ENCODE results near the gene PAM.

PAM gene

DNA sequence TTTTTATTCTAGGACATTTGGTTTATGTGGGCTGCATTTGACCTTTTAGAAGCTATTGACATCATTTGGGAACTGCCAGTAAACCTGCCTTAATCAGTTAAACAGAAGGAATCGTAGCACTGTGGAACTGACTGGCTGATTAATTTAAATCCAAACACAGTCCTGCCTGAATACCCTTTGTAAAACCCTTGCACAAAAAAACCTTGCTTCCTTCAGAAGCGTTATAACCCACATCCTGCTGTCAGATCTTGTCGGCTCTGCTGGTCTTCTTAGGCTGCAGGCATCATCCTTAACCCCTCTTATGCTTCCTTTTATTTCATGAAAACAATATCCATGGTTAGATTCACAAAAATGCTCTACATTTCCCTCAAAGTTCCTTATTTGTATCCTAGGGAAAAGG, 46.3 kb downstream of the PAM start:
- TF ChIP-seq POLR2AphosphoS5 (IDR thresholded peaks at IDR 0.05; ENCODE audit: low read depth, low read length) (no peak), TAF1 (IDR thresholded peaks at IDR 0.05; ENCODE audit: borderline replicate concordance, insufficient read depth, low read length) (no peak), FOXP2 (optimal IDR thresholded peaks at IDR 0.05; ENCODE audit: borderline replicate concordance, extremely low read depth, extremely low read length, insufficient read depth) (no peak), SIN3A (IDR thresholded peaks at IDR 0.05; ENCODE audit: borderline replicate concordance, insufficient read depth, low read length) (no peak)
- TF ChIP-seq, protein P1, sequence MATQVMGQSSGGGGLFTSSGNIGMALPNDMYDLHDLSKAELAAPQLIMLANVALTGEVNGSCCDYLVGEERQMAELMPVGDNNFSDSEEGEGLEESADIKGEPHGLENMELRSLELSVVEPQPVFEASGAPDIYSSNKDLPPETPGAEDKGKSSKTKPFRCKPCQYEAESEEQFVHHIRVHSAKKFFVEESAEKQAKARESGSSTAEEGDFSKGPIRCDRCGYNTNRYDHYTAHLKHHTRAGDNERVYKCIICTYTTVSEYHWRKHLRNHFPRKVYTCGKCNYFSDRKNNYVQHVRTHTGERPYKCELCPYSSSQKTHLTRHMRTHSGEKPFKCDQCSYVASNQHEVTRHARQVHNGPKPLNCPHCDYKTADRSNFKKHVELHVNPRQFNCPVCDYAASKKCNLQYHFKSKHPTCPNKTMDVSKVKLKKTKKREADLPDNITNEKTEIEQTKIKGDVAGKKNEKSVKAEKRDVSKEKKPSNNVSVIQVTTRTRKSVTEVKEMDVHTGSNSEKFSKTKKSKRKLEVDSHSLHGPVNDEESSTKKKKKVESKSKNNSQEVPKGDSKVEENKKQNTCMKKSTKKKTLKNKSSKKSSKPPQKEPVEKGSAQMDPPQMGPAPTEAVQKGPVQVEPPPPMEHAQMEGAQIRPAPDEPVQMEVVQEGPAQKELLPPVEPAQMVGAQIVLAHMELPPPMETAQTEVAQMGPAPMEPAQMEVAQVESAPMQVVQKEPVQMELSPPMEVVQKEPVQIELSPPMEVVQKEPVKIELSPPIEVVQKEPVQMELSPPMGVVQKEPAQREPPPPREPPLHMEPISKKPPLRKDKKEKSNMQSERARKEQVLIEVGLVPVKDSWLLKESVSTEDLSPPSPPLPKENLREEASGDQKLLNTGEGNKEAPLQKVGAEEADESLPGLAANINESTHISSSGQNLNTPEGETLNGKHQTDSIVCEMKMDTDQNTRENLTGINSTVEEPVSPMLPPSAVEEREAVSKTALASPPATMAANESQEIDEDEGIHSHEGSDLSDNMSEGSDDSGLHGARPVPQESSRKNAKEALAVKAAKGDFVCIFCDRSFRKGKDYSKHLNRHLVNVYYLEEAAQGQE (IDR thresholded peaks at IDR 0.05; ENCODE audit: insufficient read depth in 1 of 2, low read depth in 2 of 2, low read length in 2 of 2), result no peak

DNA sequence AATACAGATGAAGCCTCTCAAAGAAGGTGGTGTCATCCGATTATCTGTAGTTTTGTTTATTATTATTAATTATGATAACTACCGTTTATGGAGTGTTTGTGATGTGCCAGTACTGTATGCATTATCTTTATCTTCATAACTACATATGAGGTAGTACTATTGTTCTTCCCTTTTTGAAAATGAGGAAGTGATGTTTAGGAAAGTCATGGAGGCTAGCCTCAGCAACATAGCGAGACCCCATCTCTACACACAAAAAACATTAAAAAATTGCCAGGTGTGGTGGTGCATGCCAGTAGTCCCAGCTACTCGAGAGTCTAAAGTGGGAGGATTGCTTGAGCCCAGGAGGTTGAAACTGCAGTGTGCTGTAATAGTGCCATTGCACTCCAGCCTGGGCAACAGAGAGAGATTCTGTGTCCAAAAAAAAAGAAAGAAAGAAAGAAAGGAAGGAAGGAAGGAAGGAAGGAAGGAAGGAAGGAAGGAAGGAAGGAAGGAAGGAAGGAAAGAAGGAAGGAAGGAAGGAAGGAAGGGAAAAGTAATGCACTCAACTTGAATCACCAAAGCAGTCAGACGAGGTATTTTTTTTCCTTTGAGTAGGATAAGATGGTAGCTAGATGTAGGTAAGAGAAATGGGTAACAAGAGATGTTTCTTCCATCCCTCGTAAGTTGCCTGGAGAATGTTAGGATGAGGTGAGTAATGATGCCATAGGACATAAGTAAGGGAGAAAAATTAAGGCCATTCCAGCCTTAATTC, 47.8 kb downstream of the PAM start:
- no peak for TF ChIP-seq POLR2AphosphoS5 (IDR thresholded peaks at IDR 0.05; ENCODE audit: low read depth, low read length)
- no peak for TF ChIP-seq TAF1 (IDR thresholded peaks at IDR 0.05; ENCODE audit: borderline replicate concordance, insufficient read depth, low read length)
- no peak for TF ChIP-seq FOXP2 (optimal IDR thresholded peaks at IDR 0.05; ENCODE audit: borderline replicate concordance, extremely low read depth, extremely low read length, insufficient read depth)

GRCh38 chr5:102807878-102808502, 52.9 kb downstream of the PAM start:
- TF ChIP-seq FOXP2 (optimal IDR thresholded peaks at IDR 0.05; ENCODE audit: borderline replicate concordance, extremely low read depth, extremely low read length, insufficient read depth), result no peak
- TF ChIP-seq, protein P1 (IDR thresholded peaks at IDR 0.05; ENCODE audit: insufficient read depth in 1 of 2, low read depth in 2 of 2, low read length in 2 of 2), result no peak
- TF ChIP-seq SIN3A (IDR thresholded peaks at IDR 0.05; ENCODE audit: borderline replicate concordance, insufficient read depth, low read length), result no peak

- TF ChIP-seq SIN3A (IDR thresholded peaks at IDR 0.05; ENCODE audit: borderline replicate concordance, insufficient read depth, low read length), result no peak
- no peak for TF ChIP-seq TAF1 (IDR thresholded peaks at IDR 0.05; ENCODE audit: borderline replicate concordance, insufficient read depth, low read length)
These were observed 53.9 kb downstream of the PAM start for GRCh38 chr5:102809033-102809432.

- TF ChIP-seq POLR2AphosphoS5 (IDR thresholded peaks at IDR 0.05; ENCODE audit: low read depth, low read length) (no peak), FOXP2 (optimal IDR thresholded peaks at IDR 0.05; ENCODE audit: borderline replicate concordance, extremely low read depth, extremely low read length, insufficient read depth) (no peak), TAF1 (IDR thresholded peaks at IDR 0.05; ENCODE audit: borderline replicate concordance, insufficient read depth, low read length) (no peak), SIN3A (IDR thresholded peaks at IDR 0.05; ENCODE audit: borderline replicate concordance, insufficient read depth, low read length) (no peak)
- TF ChIP-seq, protein P1 (IDR thresholded peaks at IDR 0.05; ENCODE audit: insufficient read depth in 1 of 2, low read depth in 2 of 2, low read length in 2 of 2), result no peak
These were observed 56.9 kb downstream of the PAM start for GRCh38 chr5:102811972-102812371.

DNA sequence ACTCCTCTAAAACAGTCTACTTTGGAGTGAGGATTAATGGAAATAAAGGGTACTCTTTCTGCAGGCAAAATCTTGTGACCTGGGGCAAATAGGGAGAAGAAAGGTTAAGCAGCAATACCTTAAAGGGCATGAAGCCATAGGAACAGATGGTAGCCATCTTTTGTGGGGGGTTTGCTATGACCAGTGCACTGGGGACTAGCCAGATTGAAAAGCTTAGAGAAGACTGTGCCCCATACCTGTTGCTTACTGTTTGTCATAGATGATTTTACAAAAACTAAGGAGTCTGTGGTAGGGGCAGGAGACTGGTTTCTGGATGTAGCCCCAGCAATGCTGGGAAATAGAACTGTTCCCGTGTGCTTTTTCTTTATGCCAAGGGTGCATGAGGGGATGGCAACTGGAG, 58.6 kb downstream of the PAM start:
- TF ChIP-seq SIN3A (IDR thresholded peaks at IDR 0.05; ENCODE audit: borderline replicate concordance, insufficient read depth, low read length) (no peak), FOXP2 (optimal IDR thresholded peaks at IDR 0.05; ENCODE audit: borderline replicate concordance, extremely low read depth, extremely low read length, insufficient read depth) (no peak), TAF1 (IDR thresholded peaks at IDR 0.05; ENCODE audit: borderline replicate concordance, insufficient read depth, low read length) (no peak), POLR2AphosphoS5 (IDR thresholded peaks at IDR 0.05; ENCODE audit: low read depth, low read length) (no peak)
- TF ChIP-seq, protein P1 (IDR thresholded peaks at IDR 0.05; ENCODE audit: insufficient read depth in 1 of 2, low read depth in 2 of 2, low read length in 2 of 2), result no peak

Data from PFSK-1 (cell line).